HG02943 (cell line): ENCODE measurements around the gene CENPE.
"Not testable (repeated sequence)": the region's sequence is repeated elsewhere in the genome, so short reads cannot be mapped to it uniquely, and the experiment has no call there.

Experiments used
- ATAC-seq: cut with Tn5 transposase; IDR thresholded peaks from one replicate; pipeline ENCODE4 v1.9.1; 2021; ENCODE audit warnings: mild to moderate bottlenecking, low read depth, moderate library complexity; ENCODE audit not compliant: unreplicated experiment

CENPE gene

GRCh38 chr4:103198111-103198765, at the start of gene CENPE:
CENPE (minus strand) TSS chr4:103198343; CDS start chr4:103198319, 24 bp downstream.
- peak; percentile 97 for ATAC-seq

- ATAC-seq, result no peak
Measured at GRCh38 chr4:103244251-103244650, 46.1 kb upstream of the CENPE start.

GRCh38 chr4:103230938-103231337, 32.8 kb upstream of the CENPE start:
- not testable (repeated sequence) for ATAC-seq

DNA sequence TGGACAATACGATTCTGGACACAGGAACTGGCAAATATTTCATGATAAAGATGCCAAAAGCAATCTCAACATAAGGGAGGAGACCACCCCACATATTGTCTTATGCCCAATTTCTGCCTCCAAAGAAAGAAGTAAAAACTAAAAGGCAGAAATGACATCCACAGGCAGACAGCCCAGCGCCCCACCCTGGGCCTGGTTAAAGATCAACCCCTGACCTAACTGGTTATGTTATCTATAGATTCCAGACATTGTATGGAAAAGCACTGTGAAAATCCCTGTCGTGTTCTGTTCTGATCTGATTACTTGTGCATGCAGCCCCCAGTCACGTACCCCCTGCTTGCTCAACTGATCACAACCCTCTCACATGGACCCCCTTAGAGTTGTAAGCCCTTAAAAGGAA, 25.4 kb upstream of the CENPE start:
- not testable (repeated sequence) for ATAC-seq

- ATAC-seq, result no peak
Measured at GRCh38 chr4:103207673-103208072, 9.5 kb upstream of the CENPE start.

DNA sequence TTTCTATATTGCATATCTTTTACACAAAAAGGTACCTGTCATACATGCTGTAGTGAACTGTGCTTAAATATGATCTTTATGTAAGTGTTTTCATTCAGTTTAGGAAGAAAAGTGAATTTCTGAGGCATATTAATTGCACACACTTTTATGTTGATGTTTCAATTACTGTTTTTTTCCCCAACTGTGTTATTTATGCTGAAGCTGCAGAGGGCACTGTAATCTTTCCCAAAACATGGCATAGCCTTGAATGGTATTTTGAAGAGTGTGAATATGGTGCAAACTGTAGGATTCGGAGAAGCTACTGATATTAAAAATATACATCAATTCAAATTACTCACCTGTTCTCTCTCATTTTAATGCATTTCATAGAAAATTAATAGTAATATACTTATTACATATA, 6.0 kb upstream of the CENPE start:
- ATAC-seq, result no peak

- ATAC-seq, result no peak
Measured at GRCh38 chr4:103201724-103202123, 3.6 kb upstream of the CENPE start.

DNA sequence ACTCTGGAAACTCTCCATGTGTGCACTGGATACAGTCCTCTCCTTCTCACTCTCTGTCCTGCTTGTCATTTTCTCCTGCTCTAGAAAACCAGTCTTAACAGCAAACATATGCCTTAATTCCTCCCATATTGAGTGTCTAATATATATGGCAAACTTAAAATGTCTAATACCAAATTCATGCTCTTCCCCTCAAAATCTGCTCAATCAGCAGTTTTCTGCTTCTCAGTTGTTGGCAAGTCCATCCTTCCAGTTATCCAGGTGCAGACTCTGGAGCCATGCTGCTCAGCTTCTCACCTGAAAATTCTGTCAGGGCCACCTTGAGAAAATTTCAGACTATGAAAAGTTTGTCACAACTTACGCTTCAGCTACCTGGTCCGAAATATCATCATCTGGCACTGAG, 3.1 kb upstream of the CENPE start:
- ATAC-seq, result no peak

- no peak for ATAC-seq
Measured at GRCh38 chr4:103199009-103199408, 866 bp upstream of the CENPE start.

DNA sequence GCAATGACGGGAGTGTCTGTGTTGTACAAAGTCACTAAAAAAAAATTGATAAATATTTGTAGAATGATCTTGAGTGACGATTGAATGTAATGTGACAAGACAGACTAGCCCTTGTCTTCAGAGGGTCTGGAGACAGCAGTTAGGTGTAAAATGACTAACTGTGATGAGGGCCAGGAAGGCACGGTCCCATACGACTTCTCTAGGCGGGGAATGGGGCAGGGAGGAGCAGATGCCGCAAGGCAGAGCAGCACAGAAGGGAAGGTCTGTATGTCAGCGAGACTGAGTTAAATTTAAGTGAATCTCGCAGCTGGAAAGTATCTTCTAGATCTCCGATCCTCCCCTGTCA, 405 bp downstream of the CENPE start:
- peak; percentile 48 for ATAC-seq

DNA sequence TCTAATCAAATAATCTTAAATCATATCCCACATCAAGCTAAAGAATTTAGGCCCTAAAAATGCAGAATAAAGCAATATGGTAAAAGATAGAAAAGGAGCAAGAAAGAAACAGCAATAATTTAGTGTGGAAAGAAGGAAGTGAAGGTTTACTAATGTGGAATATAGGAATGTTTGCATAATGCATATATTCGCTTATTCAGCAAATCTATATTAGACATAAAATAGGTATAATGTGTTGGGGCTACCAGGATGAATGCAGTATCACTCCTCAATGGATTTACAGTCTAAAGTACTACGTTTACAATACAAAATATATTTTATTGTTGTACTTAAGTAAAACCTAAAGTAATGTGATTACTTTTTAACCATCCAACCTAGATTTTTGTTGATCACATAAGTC, 4.7 kb downstream of the CENPE start:
- no peak for ATAC-seq

- no peak for ATAC-seq
Measured at GRCh38 chr4:103171006-103171405, 27.1 kb downstream of the CENPE start.

- not testable (repeated sequence) for ATAC-seq
Measured at GRCh38 chr4:103169750-103170149, 28.4 kb downstream of the CENPE start.

GRCh38 chr4:103168993-103169392, 29.1 kb downstream of the CENPE start:
- ATAC-seq, result no peak

DNA sequence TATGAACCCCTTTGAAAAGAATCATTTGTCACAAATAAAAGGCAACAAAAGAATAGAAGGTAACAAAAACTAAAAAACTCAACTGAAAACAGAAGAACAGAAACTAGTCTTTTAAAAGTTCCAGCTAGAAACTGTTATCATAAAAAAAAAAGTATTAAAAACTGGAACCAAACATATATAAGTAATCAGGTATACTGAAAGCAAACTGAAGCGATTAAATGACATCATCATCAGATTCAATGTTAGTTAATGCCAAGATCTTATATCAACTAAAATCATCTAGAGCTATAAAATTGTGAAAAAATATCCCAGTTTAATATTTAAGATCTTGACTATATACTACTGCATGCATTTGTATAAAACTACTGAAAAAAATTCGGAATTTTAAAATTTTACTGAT, 36.0 kb downstream of the CENPE start:
- no peak for ATAC-seq

DNA sequence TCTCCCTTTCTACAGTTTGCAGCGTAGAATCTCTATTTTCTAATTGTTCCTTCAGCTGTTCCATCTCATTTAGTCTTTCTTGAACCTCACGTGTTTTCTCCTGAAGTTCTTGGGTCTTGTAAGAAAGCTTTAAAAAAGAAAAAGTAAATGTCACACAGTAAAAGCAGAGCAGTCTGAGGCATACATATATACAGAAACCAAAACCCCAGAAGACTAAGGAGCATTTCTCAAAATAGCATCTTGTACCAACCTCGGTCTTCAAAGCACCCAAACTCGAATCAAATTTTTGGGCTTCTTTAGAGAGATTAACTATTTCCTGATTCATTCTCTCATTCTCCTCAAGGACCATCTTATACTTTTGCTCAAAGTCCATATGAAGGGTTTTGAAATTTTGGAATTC, 39.4 kb downstream of the CENPE start:
- no peak for ATAC-seq

DNA sequence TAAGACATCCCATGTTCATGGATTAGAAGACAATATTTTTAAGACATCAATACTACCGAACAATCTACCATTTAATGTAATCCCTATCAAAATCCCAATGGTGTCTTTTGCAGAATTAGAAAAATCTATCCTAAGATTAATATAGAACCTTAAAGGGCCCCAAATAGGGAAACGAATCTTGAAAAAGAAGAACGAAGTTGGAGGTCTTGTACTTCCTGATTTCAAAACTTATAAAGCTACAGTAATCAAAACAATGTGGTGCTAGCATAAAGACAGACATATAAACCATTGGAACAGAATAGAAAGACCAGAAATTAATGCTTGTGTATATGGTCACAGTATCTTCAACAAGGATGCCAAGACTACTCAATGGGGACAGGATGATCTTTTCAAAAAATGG, 42.0 kb downstream of the CENPE start:
- no peak for ATAC-seq

DNA sequence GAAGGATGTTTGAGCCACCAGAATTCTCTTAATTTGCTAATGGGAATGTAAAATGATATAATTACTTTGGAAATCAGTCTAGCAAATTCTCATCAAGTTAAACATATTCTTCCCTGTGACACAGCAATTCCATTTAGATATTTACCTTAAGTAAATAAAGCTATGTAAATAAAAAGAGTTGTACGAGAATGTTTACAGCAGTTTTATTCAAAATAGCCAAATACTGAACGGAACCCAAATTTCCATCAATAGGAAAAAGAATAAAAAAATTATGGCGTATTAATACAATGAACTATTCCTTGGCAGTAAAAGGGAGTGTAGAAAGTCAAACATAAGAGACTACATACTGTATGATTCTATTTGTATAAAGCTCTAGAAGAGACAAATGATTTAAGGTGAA, 45.8 kb downstream of the CENPE start:
- ATAC-seq, result no peak

GRCh38 chr4:103150677-103151076, 47.5 kb downstream of the CENPE start:
- no peak for ATAC-seq

DNA sequence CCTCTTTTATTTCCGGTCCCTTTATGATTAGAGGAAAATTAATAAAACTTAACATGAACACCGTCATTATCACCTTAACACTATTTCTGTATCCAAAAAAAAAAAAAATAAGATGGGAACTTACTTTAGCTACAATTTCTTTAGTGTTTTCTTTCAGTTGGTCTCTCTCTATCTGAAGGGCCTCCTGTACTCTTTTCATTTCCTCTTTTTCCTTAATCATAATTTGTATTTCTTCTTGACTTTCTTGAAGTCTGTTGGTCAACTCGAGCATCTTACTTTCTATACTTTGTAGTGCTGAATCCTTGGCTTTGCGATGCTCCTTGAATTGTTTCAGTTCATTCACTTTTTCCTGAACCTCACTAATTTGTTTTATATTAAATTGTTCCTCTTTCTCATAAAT, 53.2 kb downstream of the CENPE start:
- ATAC-seq, result no peak

GRCh38 chr4:103137446-103137827, 60.7 kb downstream of the CENPE start:
- no peak for ATAC-seq

GRCh38 chr4:103136671-103137445, 61.3 kb downstream of the CENPE start:
- ATAC-seq, result no peak
